Urothelium cell line (cell line): ENCODE results near the gene PLCXD3.
"Not testable (repeated sequence)": the region's sequence is repeated elsewhere in the genome, so short reads cannot be mapped to it uniquely, and the experiment has no call there.

Source experiments
- DNase-seq: peaks from one replicate; pipeline ENCODE4 v3.0.0; 2011; ENCODE audit warnings: low spot score, mixed read lengths
- FAIRE-seq: peaks from 2 replicates; lab custom pipeline; 2011; peaks lifted over from hg19 to GRCh38; lab: Jason Lieb, UNC

Gene PLCXD3

GRCh38 chr5:41363343-41363986 lies 146.9 kb downstream of the PLCXD3 start:
- DNase-seq, result no peak
- FAIRE-seq, result no peak

GRCh38 chr5:41356786-41357185 lies 153.6 kb downstream of the PLCXD3 start:
- FAIRE-seq, result no peak
- no peak for DNase-seq

DNA sequence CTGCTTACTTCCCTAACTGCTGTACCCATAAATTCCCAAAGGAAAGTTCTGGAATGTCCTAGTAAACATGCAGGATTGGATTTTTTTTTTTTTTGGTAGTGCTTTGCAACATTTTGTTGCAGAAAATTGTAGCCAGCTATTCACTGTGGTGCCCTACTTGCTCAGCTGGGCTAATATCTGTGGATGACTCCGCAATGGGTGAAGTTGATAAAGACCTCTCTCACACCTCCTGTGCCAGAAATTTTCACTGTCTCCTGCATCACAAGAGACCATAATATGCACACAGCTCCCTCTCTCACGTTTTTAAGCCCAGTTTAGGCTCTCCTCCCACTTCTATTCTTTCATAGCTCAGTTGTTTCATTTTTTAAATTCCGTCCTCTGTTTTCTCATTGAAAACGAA lies 160.6 kb downstream of the PLCXD3 start:
- DNase-seq (no peak), FAIRE-seq (no peak)

DNA sequence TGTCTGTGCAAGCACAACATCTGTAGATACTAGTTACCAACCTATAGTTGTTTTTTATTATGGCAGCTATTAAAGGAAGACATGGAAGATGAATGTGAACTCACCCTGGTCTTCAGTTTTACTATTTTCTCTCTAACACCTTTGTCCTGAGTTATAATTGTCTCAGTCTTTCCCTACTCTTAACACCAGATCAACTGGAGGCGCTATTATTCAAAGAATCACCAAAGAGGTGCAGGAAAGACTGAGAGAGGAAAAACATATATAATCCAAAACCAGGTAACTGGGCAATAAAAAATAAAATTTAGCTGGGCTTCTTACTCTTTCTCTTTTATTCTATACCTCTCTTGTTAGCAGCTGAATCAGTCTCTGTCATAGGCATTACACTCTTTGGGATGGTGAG lies 162.8 kb downstream of the PLCXD3 start:
- no peak for FAIRE-seq
- DNase-seq, result no peak

- DNase-seq (no peak), FAIRE-seq (peak; percentile 32)
Observed at GRCh38 chr5:41346609-41347008, 163.8 kb downstream of the PLCXD3 start.

GRCh38 chr5:41345295-41345694 lies 165.1 kb downstream of the PLCXD3 start:
- FAIRE-seq (no peak), DNase-seq (no peak)

GRCh38 chr5:41339339-41339738 lies 171.1 kb downstream of the PLCXD3 start:
- FAIRE-seq (no peak), DNase-seq (no peak)

GRCh38 chr5:41338136-41338675 lies 172.2 kb downstream of the PLCXD3 start:
- FAIRE-seq (no peak), DNase-seq (no peak)

DNA sequence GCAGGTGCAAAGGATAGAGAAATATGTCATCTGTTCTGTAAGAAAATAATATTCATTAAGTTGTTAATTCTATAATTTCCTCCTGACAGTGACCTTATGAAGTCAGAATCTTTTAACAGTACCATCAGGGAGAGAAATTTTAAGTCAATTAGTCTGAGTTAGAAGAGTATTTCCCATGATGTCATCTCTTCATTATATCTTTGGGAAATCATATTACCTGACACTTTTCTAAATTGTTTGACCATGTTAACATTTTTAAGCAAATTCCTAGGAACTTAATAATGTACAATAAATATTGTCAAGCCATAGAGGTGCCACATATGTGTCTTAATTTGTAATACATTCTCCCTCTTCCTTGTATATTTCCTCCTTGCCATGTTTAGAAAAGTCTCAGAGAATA lies 172.7 kb downstream of the PLCXD3 start:
- FAIRE-seq, result no peak

DNA sequence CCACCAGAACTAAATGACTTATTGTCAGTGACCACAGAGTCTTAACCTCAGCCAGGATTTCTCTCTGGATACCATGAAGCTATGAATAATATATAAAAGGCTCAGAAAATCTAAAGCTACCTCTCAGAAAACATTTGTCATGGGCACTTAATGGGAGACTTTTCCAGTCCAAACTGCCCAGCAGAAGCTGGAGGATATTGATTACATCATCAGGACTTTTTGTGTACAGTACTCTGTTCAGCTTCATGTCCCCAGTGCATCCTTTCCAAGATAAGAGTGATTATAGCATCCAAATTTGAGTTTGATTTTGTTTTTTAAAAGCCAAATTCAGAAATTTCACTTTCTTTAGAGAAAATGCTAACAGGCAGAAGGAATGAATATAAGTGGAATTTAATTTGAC lies 173.2 kb downstream of the PLCXD3 start:
- no peak for DNase-seq
- no peak for FAIRE-seq

More for the DNA sequence above, 172.7 kb downstream of the PLCXD3 start:
- DNase-seq, result no peak

DNA sequence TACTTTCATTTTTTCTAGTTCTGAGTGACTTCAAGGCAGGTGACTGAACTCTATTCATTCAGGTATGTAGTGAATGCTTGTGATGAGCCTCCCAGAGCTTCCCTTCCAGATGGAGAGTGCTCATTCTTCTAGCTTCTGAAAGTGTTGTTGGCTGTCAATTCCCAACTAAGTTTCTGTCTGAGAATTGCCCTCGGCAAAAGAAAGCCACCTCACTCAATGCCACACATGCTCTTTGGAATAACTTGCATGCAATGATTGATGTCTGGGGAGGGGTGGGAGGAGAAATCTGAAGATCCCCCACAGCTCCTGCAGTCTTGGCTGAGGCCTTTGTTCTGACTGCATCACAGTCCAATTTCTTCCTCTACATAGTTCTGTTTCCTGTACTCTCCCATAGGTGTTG lies 173.9 kb downstream of the PLCXD3 start:
- no peak for FAIRE-seq

GRCh38 chr5:41335596-41336181 lies 174.7 kb downstream of the PLCXD3 start:
- no peak for DNase-seq
- FAIRE-seq, result no peak

More for the DNA sequence above, 173.9 kb downstream of the PLCXD3 start:
- no peak for DNase-seq

DNA sequence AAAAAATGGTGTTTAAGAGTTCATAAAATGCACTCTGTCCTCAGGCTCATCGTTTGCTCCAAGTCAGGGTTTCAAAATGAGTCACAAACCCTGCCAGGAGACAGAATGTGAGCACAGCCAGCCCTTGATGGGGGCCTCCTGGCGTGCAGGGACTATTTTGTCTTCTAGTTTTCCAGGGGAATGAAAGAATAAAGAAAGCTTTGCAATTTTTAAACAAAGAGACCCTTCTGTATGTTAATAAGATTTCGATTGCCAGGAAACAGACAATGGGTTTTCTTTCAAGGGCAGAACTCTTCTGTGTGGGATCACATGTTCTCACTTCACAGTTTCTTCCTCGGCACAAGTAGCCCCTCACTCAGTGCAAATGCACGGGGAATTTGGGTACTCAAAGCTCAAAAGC lies 175.6 kb downstream of the PLCXD3 start:
- DNase-seq (peak; percentile 12), FAIRE-seq (no peak)

GRCh38 chr5:41334221-41334620 lies 176.2 kb downstream of the PLCXD3 start:
- FAIRE-seq (peak; percentile 13), DNase-seq (no peak)

GRCh38 chr5:41325074-41325473 lies 185.3 kb downstream of the PLCXD3 start:
- DNase-seq (no peak), FAIRE-seq (no peak)

DNA sequence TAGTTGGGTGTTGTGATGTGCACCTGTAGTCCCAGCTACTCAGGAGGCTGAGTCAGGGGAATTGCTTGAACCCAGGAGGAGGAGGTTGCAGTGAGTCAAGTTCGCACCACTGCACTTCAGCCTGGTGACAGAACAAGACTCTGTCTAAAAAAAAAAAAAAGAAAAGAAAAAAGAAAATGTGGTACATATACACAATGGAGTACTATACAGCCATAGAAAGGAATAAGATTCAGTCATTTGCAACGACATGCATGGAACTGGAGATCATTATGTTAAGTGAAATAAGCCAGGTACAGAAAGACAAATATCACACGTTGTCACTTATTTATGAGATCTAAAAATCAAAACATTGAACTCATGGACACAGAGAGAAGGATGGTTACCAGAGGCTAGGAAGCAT lies 187.6 kb downstream of the PLCXD3 start:
- FAIRE-seq, DNase-seq: not testable (repeated sequence)

DNA sequence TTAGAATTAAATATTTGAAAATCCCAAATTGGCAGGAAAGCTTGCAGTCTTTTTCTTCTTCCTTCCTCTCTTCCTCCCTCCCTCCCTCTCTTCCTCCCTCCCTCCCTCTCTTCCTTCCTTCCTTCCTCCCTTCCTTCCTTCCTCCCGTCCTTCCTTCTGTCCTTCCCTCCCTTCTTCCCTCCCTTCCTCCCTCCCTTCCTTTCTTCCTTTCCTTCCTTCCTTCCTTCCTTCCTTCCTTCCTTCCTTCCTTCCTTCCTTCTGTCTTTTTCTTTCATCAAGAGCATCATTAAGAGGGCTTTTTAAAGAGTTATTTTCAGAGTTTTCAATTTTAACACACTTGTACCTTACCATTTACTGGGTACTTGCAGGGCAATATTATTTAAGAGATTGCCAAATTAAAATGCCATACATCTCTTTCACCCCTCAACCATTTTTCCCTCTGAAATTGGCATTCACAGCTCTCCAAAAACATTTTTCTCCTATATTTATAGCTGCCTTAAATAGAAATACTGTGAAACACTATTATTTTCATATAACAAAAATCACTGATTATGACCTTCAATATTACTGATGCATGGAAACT lies 197.8 kb downstream of the PLCXD3 start:
- FAIRE-seq (peak; percentile 97), DNase-seq (no peak)

DNA sequence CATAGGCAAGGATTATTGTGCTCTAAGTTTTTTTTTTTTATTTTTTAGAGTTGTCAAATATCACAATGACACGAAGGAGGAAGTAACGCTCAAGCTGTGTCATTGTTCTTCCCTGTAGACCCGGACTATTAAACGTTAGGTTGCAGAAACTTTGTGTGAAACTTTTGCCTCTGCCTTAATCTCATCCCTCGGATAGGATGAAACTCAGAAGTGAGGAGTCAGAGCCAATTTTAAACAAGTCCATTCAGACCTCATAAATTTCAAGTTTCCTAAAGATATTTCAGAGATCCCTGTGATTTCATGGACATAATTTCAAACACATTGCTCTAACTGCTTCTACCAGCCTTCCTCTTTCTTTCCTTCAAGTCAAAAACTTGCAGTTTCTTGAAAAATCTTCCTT lies 198.3 kb downstream of the PLCXD3 start:
- FAIRE-seq (no peak), DNase-seq (no peak)

- FAIRE-seq, result no peak
- no peak for DNase-seq
Observed at GRCh38 chr5:41309275-41309674, 201.1 kb downstream of the PLCXD3 start.

DNA sequence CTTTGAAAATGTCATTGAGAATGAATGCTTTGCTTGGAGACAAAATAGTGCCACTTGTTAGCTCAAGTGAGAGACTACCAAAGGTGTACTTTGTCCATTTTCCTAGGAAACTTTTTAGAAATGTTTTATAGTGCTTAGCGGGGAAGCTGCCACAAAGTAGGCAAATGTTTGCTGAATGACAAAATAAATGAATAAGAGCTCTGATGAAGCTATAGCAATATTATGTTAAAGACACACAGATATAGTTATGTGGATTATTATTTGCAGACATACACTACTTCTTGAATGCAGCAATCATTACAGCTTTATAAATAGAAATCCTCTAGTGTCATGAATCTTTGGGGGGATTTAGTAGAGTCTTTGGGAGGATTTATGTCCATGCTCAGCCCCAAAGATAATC lies 204.4 kb downstream of the PLCXD3 start:
- DNase-seq (no peak), FAIRE-seq (no peak)

- DNase-seq (no peak), FAIRE-seq (no peak)
Observed at GRCh38 chr5:41305056-41305455, 205.3 kb downstream of the PLCXD3 start.

DNA sequence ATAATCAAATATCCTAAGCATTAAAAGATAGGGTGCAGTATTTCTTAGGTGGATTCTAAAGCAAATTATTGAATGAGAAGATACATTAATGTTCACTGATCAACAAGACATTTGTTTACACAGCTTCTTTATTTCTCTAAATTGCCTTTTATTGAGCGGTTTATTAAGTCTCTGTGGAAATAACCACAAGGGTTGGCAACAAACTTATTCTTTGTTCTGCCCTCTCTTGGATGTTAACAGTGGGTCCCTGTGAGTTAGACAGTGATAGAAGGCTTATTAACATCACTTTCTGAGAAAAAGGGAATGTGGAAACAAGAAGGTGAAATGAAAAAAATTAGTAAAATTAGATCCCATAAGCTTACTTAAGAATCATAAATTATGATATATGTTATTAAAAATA lies 214.3 kb downstream of the PLCXD3 start:
- no peak for FAIRE-seq
- no peak for DNase-seq
